GM21367 (cell line): ENCODE results near the gene TGFBI.

ENCODE experiments used
- ATAC-seq: cut with Tn5 transposase; IDR thresholded peaks from one replicate; pipeline ENCODE4 v1.9.1; 2021; ENCODE audit not compliant: unreplicated experiment

The TGFBI gene

GRCh38 chr5:136023958-136024541 lies 4.7 kb upstream of the TGFBI start:
- no peak for ATAC-seq

DNA sequence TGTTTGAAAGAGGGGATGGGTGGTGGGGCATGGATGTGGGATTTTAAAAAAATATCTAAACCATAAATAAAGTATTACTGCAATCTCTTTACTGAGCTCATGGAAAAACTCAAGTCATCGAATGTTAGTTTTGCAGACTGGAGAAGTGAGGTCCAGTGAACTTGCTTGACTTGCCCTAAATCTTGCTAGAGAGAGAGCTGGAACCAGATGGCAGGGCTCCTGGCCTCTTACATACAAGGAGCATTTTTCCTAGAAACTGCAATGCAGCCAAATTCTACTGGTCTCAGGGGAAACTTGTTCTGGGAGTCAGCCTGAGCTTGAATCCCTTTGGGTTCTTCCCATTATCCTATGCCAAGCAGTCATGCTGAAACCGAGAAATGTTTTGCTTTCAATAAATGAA lies 2.9 kb upstream of the TGFBI start:
- no peak for ATAC-seq

DNA sequence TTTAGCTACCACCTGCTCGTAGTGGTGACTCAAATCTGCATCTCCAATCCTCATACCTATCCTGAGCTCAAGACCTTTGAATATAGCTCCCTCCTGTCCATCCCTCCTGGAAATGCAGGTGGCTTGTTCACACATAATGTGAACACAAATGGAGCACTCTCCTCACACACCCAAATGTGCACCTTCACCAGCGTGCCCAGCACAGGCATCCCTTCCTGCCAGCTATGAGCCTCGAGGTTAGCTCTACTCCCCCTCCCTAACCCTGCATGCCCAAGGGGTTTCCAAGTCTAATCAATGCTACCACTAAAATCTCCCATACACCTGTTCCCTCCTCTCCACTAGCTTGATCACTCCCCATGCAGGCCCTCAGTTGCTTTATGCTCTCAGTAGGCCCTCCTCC lies 2.2 kb upstream of the TGFBI start:
- ATAC-seq: no peak

DNA sequence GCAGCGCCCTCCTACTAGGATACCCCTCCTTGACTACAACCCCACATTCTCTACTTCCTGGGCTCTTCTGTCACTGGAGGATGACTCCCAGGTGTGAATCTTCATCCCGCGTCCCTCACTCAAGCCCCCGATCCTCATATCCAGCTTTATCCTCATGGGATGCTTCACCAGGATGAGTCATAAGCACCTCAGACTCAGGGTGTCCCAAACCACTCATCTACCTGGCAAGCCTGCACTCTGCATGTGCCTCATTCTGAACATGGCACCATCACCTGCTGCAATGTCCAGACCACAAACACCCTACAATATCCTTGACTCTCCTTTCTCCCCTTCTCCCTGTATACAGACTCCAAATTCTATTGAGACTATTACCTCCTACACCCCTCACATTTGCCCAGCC lies 1.5 kb upstream of the TGFBI start:
- ATAC-seq: no peak

DNA sequence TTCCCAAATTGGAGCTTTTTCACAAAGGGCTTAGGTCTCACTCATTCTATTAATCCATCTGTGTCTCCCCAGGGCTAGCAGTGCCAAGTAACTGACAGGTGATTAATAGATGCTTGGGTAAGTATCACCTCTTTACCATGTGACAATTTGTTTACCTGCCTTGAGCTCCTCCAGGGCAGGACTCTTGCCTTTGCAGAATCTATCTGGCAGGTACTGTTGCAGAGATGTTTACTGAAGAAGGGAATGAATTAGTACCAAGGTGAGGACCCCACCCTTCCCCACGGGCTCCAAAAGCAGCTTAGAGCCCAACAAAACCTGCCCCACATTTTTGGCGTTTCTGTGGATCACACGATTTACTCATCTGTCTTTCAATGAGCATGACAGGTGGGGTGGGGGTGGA lies 698 bp upstream of the TGFBI start:
- no peak for ATAC-seq

DNA sequence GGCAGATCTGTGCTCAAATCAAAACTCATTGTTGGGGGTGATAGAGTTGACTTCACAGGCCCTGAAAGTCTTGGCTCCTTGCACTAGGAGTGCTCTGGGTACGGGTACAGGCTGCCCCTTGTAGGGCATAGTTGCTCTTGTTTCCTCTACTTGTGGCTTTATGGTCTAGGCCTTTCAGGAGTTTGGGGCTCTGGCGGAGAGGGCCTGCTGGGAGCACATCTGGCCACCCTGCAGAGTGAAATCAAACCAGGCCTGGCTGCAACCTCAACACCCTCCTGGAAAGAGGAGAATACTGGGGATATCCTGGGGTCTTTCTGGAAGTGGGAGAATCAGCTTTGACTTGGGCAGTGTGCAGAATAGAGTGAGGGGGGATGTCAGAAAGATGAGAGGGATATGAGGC lies 1.5 kb downstream of the TGFBI start:
- ATAC-seq: no peak

DNA sequence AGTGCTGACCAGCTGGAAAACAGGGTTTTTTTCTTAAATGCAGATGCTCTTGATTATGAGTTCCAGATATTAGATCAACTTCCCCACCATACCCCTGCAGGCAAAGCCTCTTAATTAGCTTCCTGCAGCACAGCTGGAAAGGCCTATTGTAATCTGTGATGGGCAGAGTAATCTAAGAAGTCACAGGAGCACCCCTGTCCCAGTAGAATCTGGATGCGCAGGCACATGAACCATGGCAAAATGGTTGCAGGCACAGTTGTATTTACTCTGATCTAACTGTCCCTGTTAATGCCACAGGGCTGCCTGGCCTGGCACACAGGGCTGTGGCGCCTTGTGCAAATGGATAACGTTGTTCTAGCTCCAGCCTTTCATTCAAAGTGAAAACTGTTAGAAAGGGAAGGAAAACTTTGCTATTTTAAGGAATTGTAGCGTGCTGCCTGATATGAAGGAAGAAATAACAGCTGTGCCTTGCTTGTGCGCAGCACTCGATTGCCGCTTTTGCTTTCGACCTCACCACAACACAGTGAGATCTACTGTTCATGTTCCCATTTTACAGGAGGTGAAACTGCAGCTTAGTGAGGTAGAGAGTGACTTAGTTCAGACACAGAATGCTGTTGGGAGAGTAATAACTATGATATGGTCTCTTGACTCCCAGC lies 2.3 kb downstream of the TGFBI start:
- peak; percentile 69 for ATAC-seq

DNA sequence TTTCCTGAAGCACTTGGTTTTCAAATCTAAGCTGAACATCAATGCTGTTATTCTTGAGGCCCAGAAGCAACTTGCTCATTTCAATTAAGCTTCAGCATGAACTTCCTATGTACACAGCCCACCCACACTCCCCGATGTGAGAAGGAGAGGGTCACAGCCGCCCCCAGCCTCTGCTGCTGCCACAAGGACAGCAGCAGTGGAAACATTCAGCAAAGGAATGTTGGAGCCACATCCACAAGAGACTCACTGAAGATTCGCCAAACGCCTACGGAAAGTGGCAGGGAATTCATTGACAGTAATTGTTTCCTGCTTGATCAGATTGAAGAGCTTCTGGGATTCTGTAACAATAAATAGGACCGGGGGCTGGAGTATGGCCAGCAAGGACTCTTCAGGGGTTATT lies 2.9 kb downstream of the TGFBI start:
- ATAC-seq: no peak

DNA sequence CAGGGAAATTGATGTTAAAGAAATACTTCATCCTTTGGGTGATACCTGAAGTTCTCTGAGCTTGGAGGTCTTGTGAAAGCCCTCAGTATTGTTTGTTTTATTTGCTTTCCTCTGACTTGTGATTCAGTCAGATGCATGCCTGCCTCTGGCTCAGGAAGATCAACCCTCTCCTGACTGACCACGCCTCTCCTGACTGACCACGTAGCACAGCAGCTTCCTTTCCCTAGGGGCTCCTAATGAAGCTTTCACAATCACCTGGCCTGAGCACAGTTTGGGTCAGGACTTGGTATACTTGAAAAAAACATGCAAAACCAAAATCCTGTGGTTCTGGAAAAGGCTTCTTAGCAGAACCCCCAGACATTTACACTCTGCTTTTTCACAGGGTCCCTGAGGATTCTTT lies 3.8 kb downstream of the TGFBI start:
- no peak for ATAC-seq

GRCh38 chr5:136033234-136033633 lies 4.4 kb downstream of the TGFBI start:
- no peak for ATAC-seq

GRCh38 chr5:136033848-136034247 lies 5.1 kb downstream of the TGFBI start:
- ATAC-seq: no peak

DNA sequence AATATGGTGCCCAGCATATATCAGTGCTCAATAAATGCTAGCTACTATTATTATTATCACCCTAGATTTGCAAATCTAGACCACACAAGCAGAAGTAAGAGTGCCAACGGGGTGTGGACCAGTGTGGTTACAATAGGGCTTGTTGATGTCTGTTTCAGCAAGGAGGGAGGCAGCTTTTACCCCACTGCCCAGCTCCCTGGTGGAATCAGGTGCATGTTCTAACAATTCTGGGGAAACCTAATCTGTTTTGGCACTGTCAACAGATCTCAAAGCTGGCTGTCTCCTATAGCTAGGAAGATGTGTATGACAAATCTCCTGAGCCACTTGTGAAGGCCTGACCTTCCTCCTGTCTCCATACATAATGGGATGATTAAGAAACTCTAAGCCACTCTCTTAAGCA lies 5.7 kb downstream of the TGFBI start:
- ATAC-seq: no peak

- ATAC-seq: no peak
These were observed 6.2 kb downstream of the TGFBI start for GRCh38 chr5:136034984-136035383.

GRCh38 chr5:136035837-136036236 lies 7.0 kb downstream of the TGFBI start:
- ATAC-seq: no peak

DNA sequence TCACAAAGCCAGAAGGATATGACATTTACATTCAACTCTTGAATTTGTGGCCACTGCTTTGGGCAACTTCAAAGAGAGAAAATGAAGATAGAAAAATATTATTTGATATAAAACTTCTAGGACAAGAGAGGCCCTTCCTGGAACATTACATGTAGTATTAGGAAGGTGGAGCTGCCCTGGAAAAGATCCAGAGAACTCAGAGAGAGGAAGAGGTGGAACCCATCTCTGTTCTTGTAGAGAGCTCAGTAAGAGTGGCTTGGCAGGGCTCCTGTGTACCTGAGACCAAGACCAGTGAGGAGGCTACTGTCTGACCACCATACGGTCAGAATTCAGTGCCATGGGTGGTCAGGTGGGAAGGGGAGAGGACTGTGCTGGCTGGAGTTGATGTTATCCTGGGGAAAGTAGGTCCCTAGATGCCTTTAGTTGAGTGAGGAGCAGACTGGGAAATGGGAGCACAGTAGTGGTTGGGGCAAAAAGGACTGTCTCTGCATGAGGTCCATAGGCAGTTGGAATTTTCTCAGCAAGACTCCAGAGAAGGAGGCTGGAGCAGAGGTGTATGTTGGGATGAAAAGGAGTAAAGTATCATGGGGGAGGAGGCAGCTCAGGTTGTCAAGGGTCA lies 7.6 kb downstream of the TGFBI start:
- ATAC-seq: no peak

- peak; percentile 62 for ATAC-seq
These were observed 8.4 kb downstream of the TGFBI start for GRCh38 chr5:136037001-136037705.

DNA sequence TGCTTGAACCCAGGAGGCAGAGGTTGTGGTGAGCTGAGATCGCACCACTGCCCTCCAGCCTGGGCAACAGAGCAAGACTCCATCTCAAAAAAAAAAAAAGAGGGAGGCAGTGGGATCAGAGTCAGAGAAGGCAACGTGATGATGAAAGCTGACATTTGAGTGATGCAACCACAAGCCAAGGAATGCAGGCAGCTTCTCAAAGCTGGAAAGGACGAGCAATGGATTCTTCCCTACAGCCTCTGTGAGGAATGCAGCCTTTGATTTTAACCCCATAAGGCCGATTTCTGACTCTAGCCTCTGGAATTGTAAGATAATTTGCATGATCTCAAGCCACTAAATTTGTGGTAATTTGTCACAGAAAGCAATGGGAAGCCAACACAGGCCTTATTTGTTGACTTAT lies 9.8 kb downstream of the TGFBI start:
- ATAC-seq: no peak

- no peak for ATAC-seq
These were observed 10.4 kb downstream of the TGFBI start for GRCh38 chr5:136039202-136039601.

- no peak for ATAC-seq
These were observed 12.1 kb downstream of the TGFBI start for GRCh38 chr5:136040746-136041415.

GRCh38 chr5:136042156-136042555 lies 13.4 kb downstream of the TGFBI start:
- ATAC-seq: no peak

- no peak for ATAC-seq
These were observed 13.9 kb downstream of the TGFBI start for GRCh38 chr5:136042665-136043121.
